ENCODE measurements around the gene ZNF469.

Gene ZNF469

DNA sequence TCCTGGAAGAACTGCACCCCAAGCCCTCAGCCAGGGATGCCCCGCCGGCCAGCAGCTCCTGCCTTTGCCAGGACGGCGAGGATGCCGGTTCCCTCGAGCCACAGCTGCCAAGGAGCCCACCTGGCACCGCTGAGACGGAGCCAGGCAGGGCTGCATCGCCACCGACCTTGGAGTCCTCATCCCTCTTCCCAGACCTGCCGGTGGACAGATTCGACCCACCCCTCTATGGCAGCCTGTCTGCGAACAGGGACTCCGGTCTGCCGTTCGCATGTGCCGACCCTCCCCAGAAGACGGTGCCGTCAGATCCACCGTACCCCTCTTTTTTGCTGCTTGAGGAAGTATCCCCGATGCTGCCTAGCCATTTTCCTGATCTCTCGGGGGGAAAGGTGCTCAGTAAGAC lies 48.9 kb downstream of the ZNF469 start:
- DNase-seq (ENCODE audit: low read depth in 2 of 2) = no peak
- H3K4me3 ChIP-seq (replicated peaks in 1 of 2; ENCODE audit: low read depth in 2 of 2, low read length in 2 of 2) = no peak overlapping the region
- TF ChIP-seq, protein P1, sequence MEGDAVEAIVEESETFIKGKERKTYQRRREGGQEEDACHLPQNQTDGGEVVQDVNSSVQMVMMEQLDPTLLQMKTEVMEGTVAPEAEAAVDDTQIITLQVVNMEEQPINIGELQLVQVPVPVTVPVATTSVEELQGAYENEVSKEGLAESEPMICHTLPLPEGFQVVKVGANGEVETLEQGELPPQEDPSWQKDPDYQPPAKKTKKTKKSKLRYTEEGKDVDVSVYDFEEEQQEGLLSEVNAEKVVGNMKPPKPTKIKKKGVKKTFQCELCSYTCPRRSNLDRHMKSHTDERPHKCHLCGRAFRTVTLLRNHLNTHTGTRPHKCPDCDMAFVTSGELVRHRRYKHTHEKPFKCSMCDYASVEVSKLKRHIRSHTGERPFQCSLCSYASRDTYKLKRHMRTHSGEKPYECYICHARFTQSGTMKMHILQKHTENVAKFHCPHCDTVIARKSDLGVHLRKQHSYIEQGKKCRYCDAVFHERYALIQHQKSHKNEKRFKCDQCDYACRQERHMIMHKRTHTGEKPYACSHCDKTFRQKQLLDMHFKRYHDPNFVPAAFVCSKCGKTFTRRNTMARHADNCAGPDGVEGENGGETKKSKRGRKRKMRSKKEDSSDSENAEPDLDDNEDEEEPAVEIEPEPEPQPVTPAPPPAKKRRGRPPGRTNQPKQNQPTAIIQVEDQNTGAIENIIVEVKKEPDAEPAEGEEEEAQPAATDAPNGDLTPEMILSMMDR (IDR thresholded peaks at IDR 0.05; ENCODE audit: low read depth, low read length) = no peak

DNA sequence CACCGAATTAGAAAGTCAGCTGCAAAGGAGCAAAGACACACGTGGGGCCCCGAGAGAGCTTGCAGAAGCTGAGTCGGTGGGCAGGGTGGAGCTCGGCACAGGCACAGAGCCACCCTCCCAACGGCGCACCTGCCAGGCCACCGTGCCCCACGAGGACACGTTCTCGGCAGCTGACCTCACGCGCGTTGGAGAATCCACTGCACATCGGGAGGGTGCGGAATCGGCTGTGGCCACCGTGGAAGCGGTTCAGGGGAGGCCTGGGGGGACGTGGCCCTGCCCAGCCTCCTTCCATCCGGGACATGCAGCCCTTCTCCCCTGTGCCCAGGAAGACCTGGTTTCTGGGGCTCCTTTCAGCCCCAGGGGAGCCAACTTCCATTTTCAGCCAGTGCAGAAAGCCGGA lies 49.4 kb downstream of the ZNF469 start:
- TF ChIP-seq, protein P1 (IDR thresholded peaks at IDR 0.05; ENCODE audit: low read depth, low read length) = no peak
- no peak for DNase-seq (ENCODE audit: low read depth in 2 of 2)
- H3K4me3 ChIP-seq (replicated peaks in 1 of 2; ENCODE audit: low read depth in 2 of 2, low read length in 2 of 2) = no peak overlapping the region

Data from cardiac fibroblast (primary cell).